ENCODE results near the gene ARF3. TPM values are rescaled to one million over a fixed set of nuclear protein-coding genes. Genes with fewer than 3 reads are reported as not detected.

The ARF3 gene
- polyA plus RNA-seq, 3 donors, result 56.5 to 88.5 (median 58.4) TPM

DNA sequence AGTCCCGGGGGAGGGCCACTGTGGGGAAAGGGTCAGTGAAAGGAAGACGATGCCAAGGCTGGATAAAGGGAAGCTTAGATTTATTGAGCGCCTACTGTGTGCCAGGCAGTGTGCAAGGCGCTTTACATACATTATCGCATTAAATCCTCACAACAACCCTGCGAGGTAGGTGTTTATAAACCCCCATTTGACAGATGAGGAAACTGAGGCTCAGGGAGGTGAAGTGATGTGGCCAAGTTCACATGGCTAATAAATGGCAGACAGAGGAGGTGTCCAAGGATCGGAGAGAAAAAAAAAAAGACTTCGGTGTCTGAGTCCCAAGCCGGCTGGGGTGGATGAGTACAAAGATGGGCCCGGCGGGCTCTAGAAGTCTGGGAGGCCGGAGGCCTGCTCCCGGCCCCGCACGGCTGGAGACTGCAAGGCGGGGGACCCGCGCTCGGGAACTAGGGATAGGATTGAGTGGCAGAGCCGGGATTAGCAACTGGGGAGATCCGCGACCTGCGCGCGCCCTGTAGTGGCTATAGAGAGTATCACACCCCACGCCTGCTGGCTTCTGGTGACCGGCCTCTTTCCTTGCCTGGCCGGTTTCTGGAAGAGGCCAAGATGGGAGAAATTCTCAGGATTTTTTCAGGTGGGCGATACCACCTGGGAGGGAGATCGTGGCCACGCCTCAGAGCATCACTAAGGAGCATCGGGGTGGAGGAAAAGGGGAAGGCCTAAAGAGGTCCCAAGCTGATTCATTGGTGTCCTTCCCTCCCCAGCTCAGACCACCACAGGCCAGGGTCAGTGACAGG lies 38.0 kb upstream of the ARF3 start:
- Mint-ChIP-seq H3K9me3 (peaks cover 0 to 33% (median 6%) of the 10 kb centered on the region in 7 donors), H3K36me3 (peaks cover 13 to 26% of the 10 kb centered on the region in 2 donors), H3K4me1 (peaks cover 41% of the 10 kb centered on the region), H3K27me3 (ENCODE audit: low read depth in 3 of 3) (peaks cover 77 to 93% (median 84%) of the 10 kb centered on the region in 3 donors), H3K4me3 (peak overlapping the region; percentile 56 to 88), H3K27ac (peak overlapping the region in 3 of 7 donors; percentile 20 to 67 (median 58))
- Histone ChIP-seq H3K27me3 (ENCODE audit: control insufficient read depth in 2 of 2, insufficient read depth in 2 of 2, low read length in 2 of 2) (peaks cover 56 to 83% of the 10 kb centered on the region in 2 donors), H2AFZ (ENCODE audit: insufficient read depth, low read depth, low read length, poor library complexity, severe bottlenecking) (peak overlapping the region; percentile 39), H3K27ac (ENCODE audit: low read depth in 1 of 2, low read length in 2 of 2) (no peak overlapping the region), H3K4me3 (replicated peaks in 1 of 3; ENCODE audit: low read depth in 2 of 3, low read length in 3 of 3) (peak overlapping the region in 1 of 3 experiments; percentile 35), H3K9ac (ENCODE audit: insufficient read depth, low read length, poor library complexity, severe bottlenecking) (no peak overlapping the region), H3K4me2 (replicated peaks; ENCODE audit: extremely low read depth, low read length, poor library complexity, severe bottlenecking) (peak overlapping the region; percentile 29), H3K79me2 (ENCODE audit: insufficient read depth, low read length) (no peaks in the 10 kb centered on the region), H3K9me3 (replicated peaks in 1 of 2; ENCODE audit: control insufficient read depth in 1 of 2, insufficient read depth in 1 of 2, low read length in 2 of 2) (peaks cover 0 to 13% of the 10 kb centered on the region in 2 donors), H3K36me3 (replicated peaks in 1 of 2; ENCODE audit: control insufficient read depth in 1 of 2, insufficient read depth in 2 of 2, low read length in 2 of 2) (peaks cover 0 to 2% of the 10 kb centered on the region in 2 donors), H4K20me1 (ENCODE audit: insufficient read depth, low read length) (peaks cover 10% of the 10 kb centered on the region), H3K4me1 (ENCODE audit: control insufficient read depth in 1 of 2, insufficient read depth in 2 of 2, low read length in 2 of 2) (peaks cover 38 to 46% of the 10 kb centered on the region in 2 donors)
- intact Hi-C loops (cut with micrococcal nuclease), result loop anchor here in 1 of 2 donors (10.0 kb wide), 1 partner anchor 50 kb away; no protein-coding TSS in a partner anchor
- under 1% methylated on average over 22 of the region's 32 CpGs for WGBS (ENCODE audit: insufficient coverage)
- TF ChIP-seq, protein P1, sequence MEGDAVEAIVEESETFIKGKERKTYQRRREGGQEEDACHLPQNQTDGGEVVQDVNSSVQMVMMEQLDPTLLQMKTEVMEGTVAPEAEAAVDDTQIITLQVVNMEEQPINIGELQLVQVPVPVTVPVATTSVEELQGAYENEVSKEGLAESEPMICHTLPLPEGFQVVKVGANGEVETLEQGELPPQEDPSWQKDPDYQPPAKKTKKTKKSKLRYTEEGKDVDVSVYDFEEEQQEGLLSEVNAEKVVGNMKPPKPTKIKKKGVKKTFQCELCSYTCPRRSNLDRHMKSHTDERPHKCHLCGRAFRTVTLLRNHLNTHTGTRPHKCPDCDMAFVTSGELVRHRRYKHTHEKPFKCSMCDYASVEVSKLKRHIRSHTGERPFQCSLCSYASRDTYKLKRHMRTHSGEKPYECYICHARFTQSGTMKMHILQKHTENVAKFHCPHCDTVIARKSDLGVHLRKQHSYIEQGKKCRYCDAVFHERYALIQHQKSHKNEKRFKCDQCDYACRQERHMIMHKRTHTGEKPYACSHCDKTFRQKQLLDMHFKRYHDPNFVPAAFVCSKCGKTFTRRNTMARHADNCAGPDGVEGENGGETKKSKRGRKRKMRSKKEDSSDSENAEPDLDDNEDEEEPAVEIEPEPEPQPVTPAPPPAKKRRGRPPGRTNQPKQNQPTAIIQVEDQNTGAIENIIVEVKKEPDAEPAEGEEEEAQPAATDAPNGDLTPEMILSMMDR (IDR thresholded peaks at IDR 0.05), result peak; percentile 90
- peak in 2 of 3 donors; percentile 64 to 74 for DNase-seq

DNA sequence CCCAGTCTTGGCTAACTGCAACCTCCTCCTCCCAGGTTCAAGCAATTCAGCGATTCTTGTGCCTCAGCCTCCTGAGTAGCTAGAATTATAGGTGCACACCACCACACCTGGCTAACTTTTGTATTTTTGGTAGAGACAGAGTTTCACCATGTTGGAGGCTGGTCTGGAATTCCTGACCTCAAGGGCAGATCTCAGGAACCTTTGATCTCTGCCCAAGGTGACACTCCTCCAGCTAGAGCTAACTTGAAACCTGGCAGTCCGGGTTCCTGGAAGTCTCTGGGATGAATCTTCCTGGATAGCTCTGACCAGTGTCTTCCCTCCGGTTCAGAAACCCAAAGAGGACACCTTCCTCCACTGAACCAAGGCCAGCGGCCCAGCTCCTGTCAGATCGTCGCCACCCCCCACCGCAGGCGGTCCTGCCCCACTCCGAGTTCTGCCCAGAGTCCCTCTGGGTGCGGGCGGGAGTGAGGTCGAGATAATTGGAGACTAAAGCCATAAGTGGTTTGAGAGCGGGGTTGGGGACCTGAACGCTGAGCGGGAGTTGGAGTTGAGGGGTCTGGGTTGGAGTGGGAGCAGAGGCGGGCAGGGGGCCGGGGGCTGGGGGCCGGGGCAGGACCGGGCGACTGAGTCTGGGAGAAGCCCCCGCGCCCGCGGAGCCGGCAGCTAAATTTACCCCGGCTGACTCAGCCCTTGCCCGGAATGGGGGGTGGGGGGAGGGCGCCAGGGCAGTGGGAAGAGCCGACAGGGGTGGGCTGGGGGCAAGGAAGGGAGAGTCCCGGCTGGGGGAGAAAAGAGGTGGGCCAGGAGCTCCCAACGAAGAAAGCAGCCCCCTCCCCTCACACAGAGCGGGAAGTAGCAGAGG lies 37.2 kb upstream of the ARF3 start:
- H3K27me3 ChIP-seq (ENCODE audit: control insufficient read depth in 2 of 2, insufficient read depth in 2 of 2, low read length in 2 of 2), result peaks cover 48 to 80% of the 10 kb centered on the region in 2 donors
- no peaks in the 10 kb centered on the region for H3K79me2 ChIP-seq (ENCODE audit: insufficient read depth, low read length)
- intact Hi-C loops (cut with micrococcal nuclease), result loop anchor here in 1 of 2 donors (10.0 kb wide), 1 partner anchor 50 kb away; no protein-coding TSS in a partner anchor
- H3K9me3 ChIP-seq (replicated peaks in 1 of 2; ENCODE audit: control insufficient read depth in 1 of 2, insufficient read depth in 1 of 2, low read length in 2 of 2), result peaks cover 0 to 5% of the 10 kb centered on the region in 2 donors
- H3K4me3 ChIP-seq (replicated peaks in 1 of 3; ENCODE audit: low read depth in 2 of 3, low read length in 3 of 3), result no peak overlapping the region
- H2AFZ ChIP-seq (ENCODE audit: insufficient read depth, low read depth, low read length, poor library complexity, severe bottlenecking), result no peak overlapping the region
- Mint-ChIP-seq H3K4me1 (peaks cover 33% of the 10 kb centered on the region), H3K4me3 (peak overlapping the region; percentile 56 to 88), H3K27me3 (ENCODE audit: low read depth in 3 of 3) (peaks cover 76 to 93% (median 82%) of the 10 kb centered on the region in 3 donors), H3K9me3 (peaks cover 0 to 28% (median 3%) of the 10 kb centered on the region in 7 donors), H3K36me3 (peaks cover 5 to 20% of the 10 kb centered on the region in 2 donors), H3K27ac (peak overlapping the region in 1 of 7 donors; percentile 58)
- TF ChIP-seq, protein P1 (IDR thresholded peaks at IDR 0.05), result no peak
- no peak for DNase-seq
- H3K36me3 ChIP-seq (replicated peaks in 1 of 2; ENCODE audit: control insufficient read depth in 1 of 2, insufficient read depth in 2 of 2, low read length in 2 of 2), result no peaks in the 10 kb centered on the region
- peaks cover 31 to 38% of the 10 kb centered on the region in 2 donors for H3K4me1 ChIP-seq (ENCODE audit: control insufficient read depth in 1 of 2, insufficient read depth in 2 of 2, low read length in 2 of 2)
- WGBS (ENCODE audit: insufficient coverage), result 25% methylated on average over 11 of the region's 32 CpGs
- peaks cover 1% of the 10 kb centered on the region for H4K20me1 ChIP-seq (ENCODE audit: insufficient read depth, low read length)
- H3K9ac ChIP-seq (ENCODE audit: insufficient read depth, low read length, poor library complexity, severe bottlenecking), result no peak overlapping the region
- H3K4me2 ChIP-seq (replicated peaks; ENCODE audit: extremely low read depth, low read length, poor library complexity, severe bottlenecking), result no peak overlapping the region
- H3K27ac ChIP-seq (ENCODE audit: low read depth in 1 of 2, low read length in 2 of 2), result no peak overlapping the region
